Measurements from ENCODE around the gene PIP. TPM values are rescaled to one million over a fixed set of nuclear protein-coding genes. Genes with fewer than 3 reads are reported as not detected.

PIP gene
- total RNA-seq, 2 experiments from 2014 or later: not detected

DNA sequence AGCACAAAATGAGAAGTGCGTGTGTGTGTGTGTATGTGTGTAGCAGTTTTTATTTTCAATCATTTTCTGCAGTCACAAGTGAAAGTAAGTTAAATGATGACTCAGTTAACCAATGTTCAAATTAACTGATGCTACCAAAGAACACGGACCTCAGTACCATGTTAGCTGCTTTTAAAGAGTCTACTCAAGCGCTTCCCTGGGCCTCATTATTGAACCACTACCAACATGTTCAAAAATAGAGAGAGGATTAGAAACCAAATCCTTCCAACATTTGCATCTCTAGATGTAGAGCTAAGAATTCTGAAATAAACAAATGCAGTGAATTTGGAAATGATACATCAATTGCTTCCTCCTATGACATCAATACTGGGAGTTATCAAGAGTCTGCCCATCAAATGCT lies 51.1 kb downstream of the PIP start, which contains the start of gene TAS2R39:
TAS2R39 (plus strand) TSS at position 396 of the 400 bp plus-strand sequence; CDS start at position 396, 0 bp downstream.
- intact Hi-C loops (cut with micrococcal nuclease): no loop called here

GRCh38 chr7:143185551-143185950 lies 53.7 kb downstream of the PIP start:
- H3K9me3 Mint-ChIP-seq: peaks cover 2% of the 10 kb centered on the region
- no peaks in the 10 kb centered on the region for H3K4me1 Mint-ChIP-seq (ENCODE audit: low read depth)
- CTCF ChIA-PET: interaction anchor here (2.1 kb wide), 1 partner anchor 30 kb away, joined by 9 read pairs; no protein-coding TSS in a partner anchor
- peaks cover 11% of the 10 kb centered on the region for H3K27me3 Mint-ChIP-seq (ENCODE audit: low read depth)
- DNase-seq: no peak
- H3K4me3 Mint-ChIP-seq: no peak overlapping the region
- no peaks in the 10 kb centered on the region for H3K36me3 Mint-ChIP-seq (ENCODE audit: low read depth)
- intact Hi-C loops (cut with micrococcal nuclease): no loop called here
- no peak overlapping the region for H3K27ac Mint-ChIP-seq

More for the DNA sequence above, 51.1 kb downstream of the PIP start, which contains the start of gene TAS2R39:
- Mint-ChIP-seq H3K4me3 (no peak within 1 kb of the TSS), H3K4me1 (ENCODE audit: low read depth) (no peaks in the 10 kb centered on the region), H3K27ac (no peak within 1 kb of the TSS), H3K9me3 (peaks cover 9% of the 10 kb centered on the region), H3K27me3 (ENCODE audit: low read depth) (peaks cover 14% of the 10 kb centered on the region), H3K36me3 (ENCODE audit: low read depth) (no peaks in the 10 kb centered on the region)
- CTCF ChIA-PET: interaction anchor here (0.9 kb wide), 1 partner anchor 180 kb away, joined by 4 read pairs; no protein-coding TSS in a partner anchor
- no peak for DNase-seq

GRCh38 chr7:143188994-143189393 lies 57.1 kb downstream of the PIP start:
- DNase-seq: no peak
- Mint-ChIP-seq H3K4me1 (ENCODE audit: low read depth) (no peaks in the 10 kb centered on the region), H3K27me3 (ENCODE audit: low read depth) (peaks cover 4% of the 10 kb centered on the region), H3K4me3 (no peak overlapping the region), H3K27ac (no peak overlapping the region), H3K9me3 (no peaks in the 10 kb centered on the region), H3K36me3 (ENCODE audit: low read depth) (no peaks in the 10 kb centered on the region)
- CTCF ChIA-PET: interaction anchor here (0.6 to 2.0 kb wide), 4 partner anchors 26 to 186 kb away, joined by 3 to 6 read pairs (median 4); no protein-coding TSS in a partner anchor
- intact Hi-C loops (cut with micrococcal nuclease): no loop called here

Other genes starting within 250 kb of the PIP start
- not detected for gene TRPV6, start 246.3 kb upstream of the PIP start, total RNA-seq
- not detected for gene TRPV5, start 198.3 kb upstream of the PIP start, total RNA-seq
- not detected for gene LLCFC1, start 192.6 kb upstream of the PIP start, total RNA-seq
- under 1 TPM; 0.52 to 0.83 TPM for gene KEL, start 169.7 kb upstream of the PIP start, total RNA-seq
- not detected for gene OR9A2, start 104.9 kb upstream of the PIP start, total RNA-seq
- not detected for gene OR6V1, start 79.7 kb upstream of the PIP start, total RNA-seq
- gene TAS2R39, start 51.3 kb downstream of the PIP start, total RNA-seq: not detected
- gene TAS2R40, start 90.0 kb downstream of the PIP start, total RNA-seq: not detected
- gene GSTK1, start 131.4 kb downstream of the PIP start, total RNA-seq: 100 to 1,000 TPM; 186 to 187 TPM
- under 1 TPM; 0.64 to 0.74 TPM for gene TMEM139, start 152.9 kb downstream of the PIP start, total RNA-seq
- gene CASP2, start 156.3 kb downstream of the PIP start, total RNA-seq: 100 to 1,000 TPM; 116 to 124 TPM
- not detected for gene CLCN1, start 184.0 kb downstream of the PIP start, total RNA-seq
- 1 to 10 TPM; 1.5 to 1.7 TPM for gene FAM131B, start 230.6 kb downstream of the PIP start, total RNA-seq
- 10 to 100 TPM; 75.1 to 81.5 TPM for gene ZYX, start 249.3 kb downstream of the PIP start, total RNA-seq